Measurements from ENCODE around the gene ARL16. TPM values are rescaled to one million over a fixed set of nuclear protein-coding genes. Genes with fewer than 3 reads are reported as not detected.

The ARL16 gene
- total and polyA plus RNA-seq, 5 donors: 13.2 to 24.4 (median 18.2) TPM

- Histone ChIP-seq H3K27ac (ENCODE audit: low read length) (peak within 1 kb of the TSS; percentile 91), H3K4me1 (ENCODE audit: control insufficient read depth, insufficient read depth, low read length) (peaks cover 6% of the 10 kb centered on the region), H3K9me3 (ENCODE audit: control insufficient read depth, low read length) (no peaks in the 10 kb centered on the region), H3K27me3 (ENCODE audit: control insufficient read depth, insufficient read depth) (no peaks in the 10 kb centered on the region), H3K4me3 (ENCODE audit: low read length) (peak within 1 kb of the TSS; percentile 96)
- intact Hi-C loops (cut with DNase I): no loop called here
- under 1% methylated on average over 102 of the region's 102 CpGs for WGBS
- DNase-seq: peak; percentile 95 to 97 (median 97)
- peak; percentile 92 to 94 for ATAC-seq
These were observed 19.5 kb upstream of the ARL16 start, which contains the start of gene MRPL12 for GRCh38 chr17:81702934-81703746. Gene MRPL12 (plus strand): TSS chr17:81703367. CDS start chr17:81703502, 135 bp downstream.

DNA sequence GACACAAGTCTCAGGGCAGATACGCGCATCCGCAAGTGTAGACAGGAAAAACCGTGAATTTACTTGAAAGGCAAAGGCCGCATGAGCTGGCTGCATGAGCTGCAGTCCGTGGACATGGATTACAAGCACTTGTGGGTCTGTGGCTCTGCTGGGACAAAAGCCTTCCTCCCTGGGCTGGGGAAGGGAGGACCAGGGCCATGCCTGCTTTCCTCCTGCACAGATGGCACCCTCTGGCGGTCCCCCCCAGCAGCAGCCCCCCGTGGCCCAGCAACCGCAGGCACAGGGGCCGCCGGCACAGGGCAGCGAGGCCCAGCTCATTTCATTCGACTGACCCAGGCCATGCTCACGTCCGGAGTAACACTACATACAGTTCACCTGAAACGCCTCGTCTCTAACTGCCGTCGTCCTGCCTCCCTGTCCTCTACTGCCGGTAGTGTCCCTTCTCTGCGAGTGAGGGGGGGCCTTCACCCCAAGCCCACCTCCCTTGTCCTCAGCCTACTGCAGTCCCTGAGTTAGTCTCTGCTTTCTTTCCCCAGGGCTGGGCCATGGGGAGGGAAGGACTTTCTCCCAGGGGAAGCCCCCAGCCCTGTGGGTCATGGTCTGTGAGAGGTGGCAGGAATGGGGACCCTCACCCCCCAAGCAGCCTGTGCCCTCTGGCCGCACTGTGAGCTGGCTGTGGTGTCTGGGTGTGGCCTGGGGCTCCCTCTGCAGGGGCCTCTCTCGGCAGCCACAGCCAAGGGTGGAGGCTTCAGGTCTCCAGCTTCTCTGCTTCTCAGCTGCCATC is 17.9 kb upstream of the ARL16 start:
- Histone ChIP-seq H3K4me3 (ENCODE audit: low read length) (no peak overlapping the region), H3K4me1 (ENCODE audit: control insufficient read depth, insufficient read depth, low read length) (peaks cover 7% of the 10 kb centered on the region), H3K27ac (ENCODE audit: low read length) (peak overlapping the region; percentile 12), H3K9me3 (ENCODE audit: control insufficient read depth, low read length) (no peaks in the 10 kb centered on the region), H3K27me3 (ENCODE audit: control insufficient read depth, insufficient read depth) (no peaks in the 10 kb centered on the region)
- 72% methylated on average over 23 of the region's 23 CpGs for WGBS
- ATAC-seq (no peak), DNase-seq (peak in 2 of 3 donors; percentile 45 to 60)
- intact Hi-C loops (cut with DNase I): no loop called here

GRCh38 chr17:81700353-81701287 is 17.0 kb upstream of the ARL16 start:
- no peak overlapping the region for H3K27ac ChIP-seq (ENCODE audit: low read length)
- H3K4me3 ChIP-seq (ENCODE audit: low read length): no peak overlapping the region
- peaks cover 7% of the 10 kb centered on the region for H3K4me1 ChIP-seq (ENCODE audit: control insufficient read depth, insufficient read depth, low read length)
- no peaks in the 10 kb centered on the region for H3K27me3 ChIP-seq (ENCODE audit: control insufficient read depth, insufficient read depth)
- no peaks in the 10 kb centered on the region for H3K9me3 ChIP-seq (ENCODE audit: control insufficient read depth, low read length)
- ATAC-seq (no peak), DNase-seq (peak in 2 of 3 donors; percentile 51)
- 82% methylated on average over 25 of the region's 25 CpGs for WGBS
- intact Hi-C loops (cut with DNase I): no loop called here

DNA sequence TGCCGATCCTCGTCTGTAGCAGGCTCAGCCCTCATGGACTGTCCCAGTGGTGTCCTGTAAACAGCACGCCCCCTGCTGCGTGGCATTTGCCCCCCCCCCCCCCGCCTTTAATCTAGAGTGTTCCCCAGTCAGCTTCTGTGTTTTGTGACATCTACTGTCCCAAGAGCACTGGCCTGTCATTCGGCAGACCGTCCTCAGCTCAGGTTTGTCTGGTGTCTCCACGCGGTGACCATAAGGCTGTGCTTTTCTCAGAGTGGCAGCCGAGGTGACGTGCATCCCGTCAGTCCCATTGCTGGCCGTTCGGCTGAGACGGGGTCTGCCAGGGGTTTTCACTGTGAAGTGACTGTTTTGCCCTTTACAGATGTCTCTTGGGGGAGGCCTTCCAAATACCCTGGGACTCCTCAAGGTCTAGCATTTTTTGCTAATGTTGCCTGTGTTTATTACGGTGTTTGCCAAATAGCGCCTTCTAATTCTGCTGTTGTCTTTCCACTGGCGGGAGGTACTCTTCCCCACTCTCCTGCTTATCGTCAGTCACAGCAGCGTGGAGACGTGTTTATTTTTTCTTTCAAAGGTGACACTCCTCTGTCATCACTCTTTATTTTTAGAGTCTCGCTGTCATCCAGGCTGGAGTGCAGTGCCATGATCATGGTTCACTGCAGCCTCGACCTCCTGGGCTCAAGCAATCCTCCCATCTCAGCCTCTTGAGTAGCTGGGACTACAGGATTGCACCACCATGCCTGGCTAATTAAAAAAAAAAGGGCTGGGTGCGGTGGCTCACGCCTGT is 13.9 kb upstream of the ARL16 start:
- intact Hi-C loops (cut with DNase I): no loop called here
- Histone ChIP-seq H3K27ac (ENCODE audit: low read length) (peak overlapping the region; percentile 69), H3K9me3 (ENCODE audit: control insufficient read depth, low read length) (no peaks in the 10 kb centered on the region), H3K27me3 (ENCODE audit: control insufficient read depth, insufficient read depth) (no peaks in the 10 kb centered on the region), H3K4me3 (ENCODE audit: low read length) (no peak overlapping the region), H3K4me1 (ENCODE audit: control insufficient read depth, insufficient read depth, low read length) (peaks cover 4% of the 10 kb centered on the region)
- WGBS: 65% methylated on average over 25 of the region's 25 CpGs
- DNase-seq (peak in 1 of 3 donors; percentile 48), ATAC-seq (peak in 1 of 2 donors; percentile 1)

GRCh38 chr17:81696218-81696941 is 12.8 kb upstream of the ARL16 start:
- Histone ChIP-seq H3K4me1 (ENCODE audit: control insufficient read depth, insufficient read depth, low read length) (peaks cover 2% of the 10 kb centered on the region), H3K9me3 (ENCODE audit: control insufficient read depth, low read length) (no peaks in the 10 kb centered on the region), H3K27me3 (ENCODE audit: control insufficient read depth, insufficient read depth) (no peaks in the 10 kb centered on the region), H3K4me3 (ENCODE audit: low read length) (no peak overlapping the region), H3K27ac (ENCODE audit: low read length) (no peak overlapping the region)
- no peak for DNase-seq
- ATAC-seq: peak in 1 of 2 donors; percentile 5
- WGBS: 88% methylated on average over 40 of the region's 40 CpGs
- intact Hi-C loops (cut with DNase I): no loop called here

GRCh38 chr17:81695801-81696200 is 12.2 kb upstream of the ARL16 start:
- intact Hi-C loops (cut with DNase I): no loop called here
- Histone ChIP-seq H3K9me3 (ENCODE audit: control insufficient read depth, low read length) (no peaks in the 10 kb centered on the region), H3K4me3 (ENCODE audit: low read length) (no peak overlapping the region), H3K27me3 (ENCODE audit: control insufficient read depth, insufficient read depth) (no peaks in the 10 kb centered on the region), H3K4me1 (ENCODE audit: control insufficient read depth, insufficient read depth, low read length) (peaks cover 2% of the 10 kb centered on the region), H3K27ac (ENCODE audit: low read length) (no peak overlapping the region)
- no peak for DNase-seq
- WGBS: 91% methylated on average over 22 of the region's 22 CpGs
- ATAC-seq: peak in 1 of 2 donors; percentile 3

GRCh38 chr17:81695211-81695610 is 11.6 kb upstream of the ARL16 start:
- H3K4me3 ChIP-seq (ENCODE audit: low read length): no peak overlapping the region
- no peak overlapping the region for H3K27ac ChIP-seq (ENCODE audit: low read length)
- ATAC-seq: no peak
- WGBS: 80% methylated on average over 6 of the region's 6 CpGs
- no peaks in the 10 kb centered on the region for H3K27me3 ChIP-seq (ENCODE audit: control insufficient read depth, insufficient read depth)
- H3K9me3 ChIP-seq (ENCODE audit: control insufficient read depth, low read length): no peaks in the 10 kb centered on the region
- peaks cover 2% of the 10 kb centered on the region for H3K4me1 ChIP-seq (ENCODE audit: control insufficient read depth, insufficient read depth, low read length)
- intact Hi-C loops (cut with DNase I): no loop called here
- DNase-seq: no peak

- DNase-seq: no peak
- intact Hi-C loops (cut with DNase I): no loop called here
These were observed 11.2 kb upstream of the ARL16 start for GRCh38 chr17:81694810-81695209.

GRCh38 chr17:81693509-81694210 is 10.1 kb upstream of the ARL16 start:
- ATAC-seq (no peak), DNase-seq (no peak)
- Histone ChIP-seq H3K27ac (ENCODE audit: low read length) (no peak overlapping the region), H3K9me3 (ENCODE audit: control insufficient read depth, low read length) (no peaks in the 10 kb centered on the region), H3K4me3 (ENCODE audit: low read length) (no peak overlapping the region), H3K4me1 (ENCODE audit: control insufficient read depth, insufficient read depth, low read length) (peaks cover 2% of the 10 kb centered on the region), H3K27me3 (ENCODE audit: control insufficient read depth, insufficient read depth) (no peaks in the 10 kb centered on the region)
- intact Hi-C loops (cut with DNase I): no loop called here
- 85% methylated on average over 35 of the region's 35 CpGs for WGBS

More at GRCh38 chr17:81694810-81695209, 11.2 kb upstream of the ARL16 start:
- Histone ChIP-seq H3K4me3 (ENCODE audit: low read length) (no peak overlapping the region), H3K4me1 (ENCODE audit: control insufficient read depth, insufficient read depth, low read length) (peaks cover 2% of the 10 kb centered on the region), H3K9me3 (ENCODE audit: control insufficient read depth, low read length) (no peaks in the 10 kb centered on the region), H3K27ac (ENCODE audit: low read length) (no peak overlapping the region), H3K27me3 (ENCODE audit: control insufficient read depth, insufficient read depth) (no peaks in the 10 kb centered on the region)
- ATAC-seq: no peak
- WGBS: 94% methylated on average over 19 of the region's 19 CpGs
